B cell (primary cell): ENCODE measurements around the gene CBX1. TPM values are rescaled to one million over a fixed set of nuclear protein-coding genes. Genes with fewer than 3 reads are reported as not detected.

Experiments used
- ATAC-seq: fragments of 200-7000 bp; cut with Tn5 transposase; one replicate; pipeline ENCODE4 v1.10.0; 2021; ENCODE audit warnings: low read depth, mild to moderate bottlenecking, moderate number of reproducible peaks, moderate library complexity
- CTCF ChIA-PET: fragments of 350-600 bp; sonication (Branson Sonifier 250); formaldehyde crosslinking; loops from one replicate; lab custom pipeline; 2021; ENCODE audit warnings: antibody characterized with exemption, inconsistent platforms; lab: Charles Lee
- POLR2A ChIA-PET: fragments of 350-600 bp; sonication (Branson Sonifier 250); formaldehyde crosslinking; loops from one replicate; lab custom pipeline; 2021; ENCODE audit warnings: antibody characterized with exemption; lab: Charles Lee
- DNase-seq: peaks from one replicate; pipeline ENCODE4 v3.0.0; 2013
- H2AFZ ChIP-seq: 2 replicates; pipeline ENCODE4 v1.6.1; 2012; ENCODE audit warnings: mild to moderate bottlenecking, low read depth, low read length; ENCODE audit not compliant: insufficient read depth, poor library complexity, severe bottlenecking
- H3K27ac ChIP-seq, 2 donors: 1 replicate in 1 of 2; 2 replicates in 1 of 2; pipeline ENCODE4 v1.5.1; 2012 to 2013; ENCODE audit warnings: low read length in 2 of 2, mild to moderate bottlenecking in 2 of 2, moderate library complexity in 1 of 2
- H3K27me3 ChIP-seq, 4 experiments: fragments of 200-600 bp in 1 of 4; sonication (generic) in 1 of 4; replicated peaks in 1 of 4; 1 replicate in 2 of 4; 2 replicates in 2 of 4; pipeline versions ENCODE4 v1.6.1 to v1.7.0; 2013 to 2016; ENCODE audit warnings: low read length in 3 of 4, mild to moderate bottlenecking in 2 of 4, mixed read lengths in 1 of 4, moderate library complexity in 1 of 4; ENCODE audit not compliant: insufficient read depth in 4 of 4, control insufficient read depth in 3 of 4; ENCODE audit errors: control extremely low read depth in 1 of 4
- H3K36me3 ChIP-seq, 2 experiments: replicated peaks in 1 of 2; 1 replicate in 1 of 2; 2 replicates in 1 of 2; pipeline versions ENCODE4 v1.6.1 to v1.7.1; 2013; ENCODE audit warnings: low read length in 1 of 2; ENCODE audit not compliant: insufficient read depth in 2 of 2, control insufficient read depth in 1 of 2; ENCODE audit errors: control extremely low read depth in 1 of 2, extremely low read depth in 1 of 2
- H3K4me1 ChIP-seq, 2 donors: fragments of 200-600 bp in 1 of 2; sonication (generic) in 1 of 2; 1 replicate in 1 of 2; 2 replicates in 1 of 2; pipeline versions ENCODE4 v1.5.1 to v1.6.1; 2013 to 2017; ENCODE audit warnings: low read length in 2 of 2; ENCODE audit not compliant: control insufficient read depth in 2 of 2, insufficient read depth in 2 of 2
- H3K4me2 ChIP-seq: replicated peaks from 2 replicates; pipeline ENCODE3; 2012; ENCODE audit warnings: mild to moderate bottlenecking, low read depth, low read length; ENCODE audit not compliant: poor library complexity, severe bottlenecking
- H3K4me3 ChIP-seq, 5 experiments: fragments of 200-600 bp in 1 of 5; sonication (generic) in 1 of 5; 1 replicate in 3 of 5; 2 replicates in 2 of 5; pipeline versions ENCODE4 v1.5.1 to v1.7.0; 2011 to 2016; ENCODE audit warnings: low read length in 4 of 5, mild to moderate bottlenecking in 4 of 5, low read depth in 2 of 5, control low read depth in 1 of 5, moderate library complexity in 1 of 5; ENCODE audit not compliant: insufficient read depth in 1 of 5; ENCODE audit errors: control extremely low read depth in 1 of 5, extremely low read depth in 1 of 5
- H3K79me2 ChIP-seq: fragments of 200-600 bp; sonication (generic); one replicate; pipeline ENCODE4 v1.6.0; 2016; ENCODE audit warnings: low read length; ENCODE audit not compliant: control insufficient read depth, insufficient read depth
- H3K9ac ChIP-seq: fragments of 200-600 bp; sonication (generic); 2 replicates; pipeline ENCODE4 v1.6.1; 2017; ENCODE audit warnings: mild to moderate bottlenecking, low read length, moderate library complexity
- H3K9me3 ChIP-seq, 3 donors: one replicate each; pipeline versions ENCODE4 v1.6.1 to v1.7.1; 2013; ENCODE audit warnings: low read length in 2 of 3; ENCODE audit not compliant: control insufficient read depth in 2 of 3, insufficient read depth in 1 of 3; ENCODE audit errors: control extremely low read depth in 1 of 3
- H4K20me1 ChIP-seq: 2 replicates; pipeline ENCODE4 v1.6.0; 2012; ENCODE audit warnings: mild to moderate bottlenecking, low read length; ENCODE audit not compliant: insufficient read depth, control insufficient read depth, poor library complexity, severe bottlenecking
- H3K27ac Mint-ChIP-seq: one replicate; pipeline ENCODE4 v1.8.0; 2021; ENCODE audit warnings: mixed read lengths
- H3K27me3 Mint-ChIP-seq: one replicate; pipeline ENCODE4 v1.8.0; 2021; ENCODE audit warnings: mixed read lengths
- H3K4me1 Mint-ChIP-seq: one replicate; pipeline ENCODE4 v1.8.0; 2021; ENCODE audit warnings: mixed read lengths
- H3K4me3 Mint-ChIP-seq: one replicate; pipeline ENCODE4 v1.8.0; 2021; ENCODE audit warnings: mixed read lengths
- H3K9me3 Mint-ChIP-seq: one replicate; pipeline ENCODE4 v1.8.0; 2022; ENCODE audit warnings: mixed read lengths; ENCODE audit not compliant: insufficient read depth
- EZH2 ChIP-seq: IDR thresholded peaks from 2 replicates; pipeline ENCODE4 v1.6.1; 2012; ENCODE audit warnings: borderline replicate concordance, low read depth, mild to moderate bottlenecking, moderate library complexity, low read length; ENCODE audit not compliant: insufficient read depth, poor library complexity, severe bottlenecking
- WGBS: methylation state at CpG from one replicate; pipeline ENCODE4 v1.1.5; 2013; ENCODE audit warnings: missing lambda C conversion rate; ENCODE audit not compliant: insufficient coverage; 5-methylcytosine and 5-hydroxymethylcytosine counted together
- intact Hi-C: fragments of 100-400 bp; cut with micrococcal nuclease; formaldehyde crosslinking; loops from one replicate; pipeline ENCODE4 v1.10.0; 2022
- polyA plus RNA-seq: library from polyadenylated mRNA; depleted of rRNA; stranded (reverse); fragments of >200 nt; gene quantifications from 2 replicates; pipeline ENCODE4 v1.2.3, GENCODE V29; 2012
- total RNA-seq, 2 donors: library from RNA; stranded (reverse); fragments of 120-200 nt in 1 of 2; gene quantifications; 1 replicate in 1 of 2; 2 replicates in 1 of 2; pipeline versions ENCODE4 v1.2.3 to v1.2.4, GENCODE V29; 2013 to 2022
- TF ChIP-seq, protein P1 (sequence below): fragments of 200-600 bp; IDR thresholded peaks from one replicate; pipeline ENCODE4 v1.8.0; 2022; ENCODE audit warnings: antibody characterized with exemption, mild to moderate bottlenecking

The CBX1 gene
- total and polyA plus RNA-seq, 2 donors (not counting 1 experiment from before 2014, with no cell fraction given) = 9.4 to 33.1 TPM

GRCh38 chr17:48110761-48111160 lies 9.5 kb upstream of the CBX1 start:
- H3K36me3 ChIP-seq = peaks cover 0 to 11% of the 10 kb centered on the region in 2 experiments
- H3K4me1 ChIP-seq = peaks cover 61 to 77% of the 10 kb centered on the region in 2 donors
- ChIA-PET POLR2A (interaction anchor here (1.5 kb wide), 1 partner anchor 10 kb away, joined by 8 read pairs; the partner anchor contains the start of gene CBX1), CTCF (interaction anchor here (0.6 to 4.9 kb wide), 13 partner anchors 8 to 132 kb away, joined by 3 to 41 read pairs (median 6); partner anchors contain the start of gene CBX1)
- WGBS = 54% methylated on average over 9 of the region's 9 CpGs
- Mint-ChIP-seq H3K27me3 (no peaks in the 10 kb centered on the region), H3K9me3 (no peaks in the 10 kb centered on the region), H3K27ac (peak overlapping the region; percentile 96), H3K4me3 (peak overlapping the region; percentile 91), H3K4me1 (peaks cover 58% of the 10 kb centered on the region)
- H2AFZ ChIP-seq = no peak overlapping the region
- no peaks in the 10 kb centered on the region for H3K9me3 ChIP-seq
- TF ChIP-seq EZH2 = no peak
- H3K27me3 ChIP-seq = no peaks in the 10 kb centered on the region
- peak overlapping the region; percentile 38 for H3K9ac ChIP-seq
- DNase-seq (peak; percentile 47), ATAC-seq (no peak)
- H3K79me2 ChIP-seq = peaks cover 74% of the 10 kb centered on the region
- peak overlapping the region; percentile 70 for H3K4me2 ChIP-seq
- H3K4me3 ChIP-seq = peak overlapping the region in 1 of 5 experiments; percentile 4
- no peaks in the 10 kb centered on the region for H4K20me1 ChIP-seq
- peak overlapping the region; percentile 67 to 96 for H3K27ac ChIP-seq
- intact Hi-C loops = loop anchor here (1.0 to 2.0 kb wide), 2 partner anchors 9 to 20 kb away; partner anchors contain the start of gene CBX1

DNA sequence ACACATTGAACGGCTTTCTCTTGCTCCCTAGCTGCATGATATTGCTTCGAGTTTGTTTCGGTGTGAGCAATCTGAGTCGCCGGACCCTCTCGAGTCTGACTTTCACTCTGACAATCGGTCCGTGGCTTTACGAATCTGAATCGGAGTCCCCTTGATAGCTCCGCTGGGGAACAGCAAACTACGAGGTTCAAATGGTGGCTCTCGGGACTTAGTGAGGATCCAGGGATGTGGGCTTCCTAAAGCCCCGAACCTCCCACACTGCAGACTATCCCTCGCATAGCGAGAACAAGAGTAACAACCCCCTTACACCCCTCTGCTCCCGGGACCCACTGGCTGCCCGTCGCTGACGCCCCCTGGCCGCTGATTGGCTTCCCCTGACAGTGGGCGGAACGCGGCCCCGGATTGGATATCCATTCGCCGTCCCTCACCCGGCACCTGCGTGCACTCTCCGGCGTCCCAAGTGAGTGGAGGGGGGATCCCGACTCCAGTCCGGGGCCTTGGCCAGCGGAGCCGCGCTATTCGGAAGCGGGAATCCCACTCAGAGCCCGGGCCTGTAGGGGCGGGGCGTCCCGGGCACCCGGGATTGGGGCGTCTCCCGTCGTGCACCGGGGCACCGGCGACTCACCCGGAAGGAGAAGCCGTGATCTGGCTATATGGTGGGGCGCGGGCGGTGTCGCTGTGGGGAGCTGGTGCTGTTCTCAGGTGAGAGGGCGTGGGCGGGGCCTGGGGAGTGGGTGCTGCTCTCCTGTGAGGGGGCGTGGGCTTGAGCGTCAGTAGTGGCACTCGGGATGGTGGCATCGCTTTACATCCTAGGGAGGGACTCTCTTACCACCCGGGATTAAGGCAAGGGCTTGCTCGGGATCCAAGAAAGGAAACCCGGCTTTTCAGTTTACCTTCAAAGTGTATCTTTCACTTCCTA lies 6.1 kb upstream of the CBX1 start, which contains the start of gene SNX11:
Gene SNX11, plus strand, starts transcription at position 630 of the 919 bp plus-strand sequence. CDS start 4,278 bp downstream, outside the sequence.
- ATAC-seq (peak; percentile 78), DNase-seq (peak; percentile 94)
- Histone ChIP-seq H3K27me3 (no peaks in the 10 kb centered on the region), H3K4me2 (peak within 1 kb of the TSS; percentile 68), H3K9ac (peak within 1 kb of the TSS; percentile 84), H4K20me1 (no peaks in the 10 kb centered on the region), H3K36me3 (no peaks in the 10 kb centered on the region), H3K27ac (peak within 1 kb of the TSS; percentile 88 to 94), H3K9me3 (peaks cover 0 to 4% (median 4%) of the 10 kb centered on the region in 3 donors), H3K4me1 (peaks cover 46 to 61% of the 10 kb centered on the region in 2 donors), H3K4me3 (peak within 1 kb of the TSS; percentile 71 to 96 (median 79)), H3K79me2 (peaks cover 44% of the 10 kb centered on the region), H2AFZ (peak within 1 kb of the TSS; percentile 91)
- POLR2A ChIA-PET = interaction anchor here (0.5 to 2.1 kb wide), 4 partner anchors 10 to 442 kb away, joined by 4 to 6 read pairs (median 4); partner anchors contain the start of gene SP2
- intact Hi-C loops = loop anchor here (1.0 to 10.0 kb wide), 5 partner anchors 9 to 1087 kb away; partner anchors contain the start of genes NFE2L1, SP2 and UBE2Z
- Mint-ChIP-seq H3K4me3 (peak within 1 kb of the TSS; percentile 91), H3K27ac (peak within 1 kb of the TSS; percentile 97), H3K27me3 (no peaks in the 10 kb centered on the region), H3K4me1 (peaks cover 58% of the 10 kb centered on the region), H3K9me3 (no peaks in the 10 kb centered on the region)
- WGBS = under 1% methylated on average over 59 of the region's 64 CpGs
- CTCF ChIA-PET = interaction anchor here (0.5 to 3.5 kb wide), 15 partner anchors 11 to 1583 kb away, joined by 3 to 24 read pairs (median 5); partner anchors contain the start of gene CDK5RAP3
- TF ChIP-seq, protein P1, sequence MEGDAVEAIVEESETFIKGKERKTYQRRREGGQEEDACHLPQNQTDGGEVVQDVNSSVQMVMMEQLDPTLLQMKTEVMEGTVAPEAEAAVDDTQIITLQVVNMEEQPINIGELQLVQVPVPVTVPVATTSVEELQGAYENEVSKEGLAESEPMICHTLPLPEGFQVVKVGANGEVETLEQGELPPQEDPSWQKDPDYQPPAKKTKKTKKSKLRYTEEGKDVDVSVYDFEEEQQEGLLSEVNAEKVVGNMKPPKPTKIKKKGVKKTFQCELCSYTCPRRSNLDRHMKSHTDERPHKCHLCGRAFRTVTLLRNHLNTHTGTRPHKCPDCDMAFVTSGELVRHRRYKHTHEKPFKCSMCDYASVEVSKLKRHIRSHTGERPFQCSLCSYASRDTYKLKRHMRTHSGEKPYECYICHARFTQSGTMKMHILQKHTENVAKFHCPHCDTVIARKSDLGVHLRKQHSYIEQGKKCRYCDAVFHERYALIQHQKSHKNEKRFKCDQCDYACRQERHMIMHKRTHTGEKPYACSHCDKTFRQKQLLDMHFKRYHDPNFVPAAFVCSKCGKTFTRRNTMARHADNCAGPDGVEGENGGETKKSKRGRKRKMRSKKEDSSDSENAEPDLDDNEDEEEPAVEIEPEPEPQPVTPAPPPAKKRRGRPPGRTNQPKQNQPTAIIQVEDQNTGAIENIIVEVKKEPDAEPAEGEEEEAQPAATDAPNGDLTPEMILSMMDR = no peak
- TF ChIP-seq EZH2 = no peak
